ENCODE data around the gene MAB21L2.
A peak's percentile ranks its signal among the peaks of the same experiment; 100 is the strongest.
"Not testable (repeated sequence)": the region's sequence is repeated elsewhere in the genome, so short reads cannot be mapped to it uniquely, and the experiment has no call there.

MAB21L2 gene

DNA sequence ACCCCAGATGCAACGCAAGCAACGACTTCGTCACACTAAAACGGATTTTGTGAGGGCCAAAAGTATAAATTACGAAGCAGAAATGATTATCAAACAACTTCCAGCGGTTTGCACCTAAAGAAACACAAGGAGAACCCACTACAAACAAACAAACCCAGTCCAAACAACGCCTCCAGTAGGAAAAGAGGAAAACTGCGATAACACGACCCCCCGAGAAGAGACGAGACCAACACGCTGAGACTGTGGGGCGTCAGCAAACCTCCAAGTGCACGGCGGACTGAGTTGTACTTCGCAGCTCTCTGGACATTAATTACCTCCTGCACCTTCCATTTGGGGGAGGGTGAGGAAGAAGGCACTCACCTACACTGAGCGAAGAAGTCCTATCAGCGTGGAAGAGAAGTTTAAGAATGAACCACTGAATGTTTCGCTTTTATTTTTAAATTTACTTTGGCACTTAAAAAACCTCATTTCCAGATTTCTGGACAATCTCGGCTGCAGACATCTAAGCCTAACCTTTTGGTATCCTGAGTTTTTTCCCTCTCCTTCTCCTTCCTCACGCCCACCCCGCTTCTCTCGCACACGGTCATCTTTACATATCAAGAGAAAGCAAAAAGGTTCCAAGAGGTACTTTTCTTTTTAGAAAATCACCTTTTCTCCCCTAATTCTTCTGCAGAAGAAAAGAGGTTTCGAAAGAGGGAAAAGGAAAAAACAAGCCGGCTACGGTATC is at the start of gene MAB21L2:
MAB21L2 (plus strand) TSS at position 6 of the 727 bp plus-strand sequence. CDS start 879 bp downstream, outside the sequence.
- DNase-seq: peak; percentile 26

- DNase-seq: no peak
Measured at GRCh38 chr4:150533673-150534072, 48.3 kb upstream of the MAB21L2 start.

DNA sequence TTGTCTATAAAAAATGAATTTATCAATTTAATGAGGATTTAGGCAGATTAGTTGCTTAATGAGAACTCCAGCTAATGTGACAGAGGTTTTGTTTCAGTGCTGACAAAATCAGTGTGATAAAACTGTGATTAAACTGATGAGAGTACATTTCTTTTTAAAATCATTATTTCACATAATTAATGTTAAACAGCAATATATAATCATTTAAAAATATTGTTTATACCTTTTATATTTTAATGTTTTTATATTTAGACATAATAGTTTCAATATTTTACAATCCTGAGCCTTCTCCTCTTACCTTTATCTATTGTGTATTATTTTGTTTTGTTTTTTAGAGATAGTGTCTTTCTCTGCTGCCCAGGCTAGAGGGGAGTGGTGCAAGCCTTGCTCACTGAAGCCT is 47.1 kb upstream of the MAB21L2 start:
- no peak for DNase-seq

DNA sequence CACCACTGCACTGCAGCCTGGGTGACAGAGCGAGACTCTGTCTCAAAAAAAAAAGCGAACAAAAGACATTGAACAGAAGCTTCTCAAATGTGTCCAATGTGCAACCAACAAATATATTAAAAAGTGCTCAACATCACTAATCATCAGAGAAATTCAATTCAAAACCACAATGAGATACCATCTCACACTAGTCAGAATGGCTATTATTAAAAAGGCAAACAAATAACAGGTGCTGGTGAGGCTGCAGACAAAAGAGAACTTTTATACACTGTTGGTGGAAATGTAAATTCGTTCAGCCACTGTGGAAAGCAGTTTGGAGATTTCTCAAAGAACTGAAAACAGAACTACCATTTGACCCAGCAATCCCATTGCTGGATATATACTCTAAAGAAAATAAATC is 44.0 kb upstream of the MAB21L2 start:
- not testable (repeated sequence) for DNase-seq

DNA sequence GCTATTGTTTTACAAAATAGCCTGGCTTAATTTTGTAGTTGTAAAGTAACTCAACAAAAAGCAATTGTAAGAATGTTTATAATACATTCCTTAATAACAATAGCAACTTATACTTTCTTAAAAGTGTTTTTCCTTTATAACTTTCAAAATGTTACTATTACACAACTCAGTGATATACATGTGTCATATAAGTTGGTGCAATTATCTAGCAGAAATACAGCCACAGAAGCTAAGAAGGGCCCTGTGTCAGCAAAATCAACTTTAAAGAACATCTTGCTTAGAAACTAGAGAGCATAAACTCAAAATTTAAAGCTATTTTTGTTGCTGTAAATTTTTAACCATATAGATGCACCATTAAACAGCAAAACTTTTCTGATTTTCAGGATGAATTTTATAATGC is 41.4 kb upstream of the MAB21L2 start:
- DNase-seq: no peak

DNA sequence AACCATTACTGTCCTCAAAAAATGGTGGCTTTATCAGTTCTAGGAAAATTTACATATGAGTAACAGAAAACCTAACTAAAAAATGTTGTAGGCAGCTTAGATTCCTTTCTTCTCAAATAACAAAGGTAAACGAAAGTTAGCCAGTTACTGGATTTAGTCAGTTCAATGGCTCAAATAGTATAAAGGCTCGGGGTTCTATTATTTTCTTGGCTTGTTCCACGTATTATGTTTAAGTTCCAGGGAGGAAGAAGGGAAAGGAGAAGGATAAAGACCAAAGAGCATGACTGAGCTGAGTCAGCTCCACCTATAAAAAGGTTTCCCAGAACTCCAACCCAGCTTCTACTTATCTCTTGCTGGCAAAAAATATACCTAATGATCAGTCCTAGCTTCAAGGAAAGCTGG is 41.0 kb upstream of the MAB21L2 start:
- DNase-seq: no peak

- no peak for DNase-seq
Measured at GRCh38 chr4:150541681-150542080, 40.3 kb upstream of the MAB21L2 start.

DNA sequence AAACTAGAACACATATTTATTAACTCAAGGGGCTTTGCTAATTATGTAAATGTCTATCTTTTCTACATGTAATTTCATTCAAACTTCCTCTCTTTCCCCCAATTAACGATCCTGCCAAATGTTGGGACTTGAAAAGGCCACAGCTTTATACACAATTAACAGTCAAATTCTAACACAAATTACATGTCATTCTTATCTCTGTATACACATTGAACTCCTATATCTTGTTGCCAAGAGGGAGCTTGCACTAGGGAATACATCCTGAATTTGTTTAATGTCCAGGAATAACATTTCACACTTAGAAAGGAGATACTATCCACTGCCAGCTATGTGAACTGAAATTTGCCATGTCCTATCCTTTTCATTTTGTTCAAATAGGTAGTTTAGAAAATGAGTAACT is 38.9 kb upstream of the MAB21L2 start:
- DNase-seq: no peak

GRCh38 chr4:150546286-150546685 is 35.7 kb upstream of the MAB21L2 start:
- no peak for DNase-seq

DNA sequence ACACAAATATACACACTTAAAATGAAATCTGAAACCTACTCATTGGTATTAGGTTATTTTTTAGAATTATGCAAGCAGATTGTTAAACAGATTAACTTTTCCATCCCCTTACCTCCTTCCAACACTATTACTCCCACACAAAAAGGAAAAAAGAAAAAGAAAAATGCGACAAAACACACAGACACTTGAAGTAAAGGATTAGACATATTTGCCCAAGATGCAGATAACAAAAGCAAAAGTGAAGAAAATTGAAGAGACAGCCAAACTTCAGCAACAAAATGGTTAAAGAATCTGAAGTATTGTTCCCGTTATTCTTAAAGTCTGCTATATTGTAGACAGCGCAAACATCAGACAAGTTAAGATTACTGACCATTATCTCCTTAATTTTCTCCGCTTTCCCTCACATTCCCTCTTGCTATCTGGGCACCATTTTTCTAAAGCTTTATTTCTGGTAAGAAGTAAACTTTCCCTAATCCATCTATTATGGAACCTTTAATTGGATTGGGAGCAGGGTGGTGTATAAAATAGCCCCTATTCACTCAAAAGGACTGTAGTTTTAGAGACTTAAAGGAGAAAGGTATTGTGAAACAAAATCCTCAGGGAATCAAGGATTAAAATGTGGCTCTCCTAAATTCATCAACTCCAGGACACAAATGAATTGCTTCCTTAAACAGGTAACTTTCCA is 34.7 kb upstream of the MAB21L2 start:
- DNase-seq: no peak

DNA sequence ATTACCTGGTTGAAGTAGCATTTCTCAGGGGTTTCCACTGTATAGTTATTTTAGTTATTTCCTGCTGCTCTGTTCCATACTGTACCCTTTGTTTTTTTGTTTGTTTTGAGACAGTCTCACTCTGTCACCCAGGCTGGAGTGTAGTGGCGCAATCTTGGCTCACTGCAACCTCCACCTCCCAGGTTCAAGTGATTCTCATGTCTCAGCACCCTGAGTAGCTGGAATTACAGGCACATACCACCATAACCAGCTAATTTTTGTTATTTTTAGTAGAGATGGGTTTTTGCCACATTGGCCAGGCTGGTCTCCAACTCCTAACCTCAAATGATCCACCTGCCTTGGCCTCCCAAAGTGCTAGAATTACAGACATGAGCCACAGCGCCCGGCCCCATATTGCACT is 24.1 kb upstream of the MAB21L2 start:
- not testable (repeated sequence) for DNase-seq

DNA sequence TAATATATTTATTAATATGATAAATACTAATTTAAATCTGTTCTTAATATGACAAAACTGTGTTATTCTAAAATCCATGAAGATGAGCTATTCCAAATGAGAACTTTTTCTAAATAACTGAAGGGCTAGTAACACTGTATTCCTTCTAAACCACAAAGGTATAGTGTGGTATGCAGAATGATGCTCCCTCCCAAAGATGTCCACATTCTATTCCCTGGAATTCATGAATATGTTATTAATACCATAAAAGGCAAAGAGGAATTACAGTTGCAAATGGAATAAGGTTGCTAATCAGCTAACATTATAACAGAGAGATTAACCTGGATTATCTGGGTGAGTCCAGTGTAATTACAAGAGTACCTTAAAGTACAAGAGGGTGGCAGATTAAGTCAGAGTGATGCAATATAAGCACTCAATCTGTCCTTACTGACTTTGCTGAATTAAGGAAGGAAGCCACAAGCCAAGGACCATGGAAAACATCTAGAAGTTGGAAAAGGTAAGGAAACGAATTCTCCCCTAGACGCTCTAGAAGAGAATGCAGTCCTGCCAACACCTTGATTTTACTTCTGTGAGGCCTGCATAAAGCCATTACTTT is 20.7 kb upstream of the MAB21L2 start:
- no peak for DNase-seq

- DNase-seq: no peak
Measured at GRCh38 chr4:150562250-150562649, 19.7 kb upstream of the MAB21L2 start.

- no peak for DNase-seq
Measured at GRCh38 chr4:150562751-150563150, 19.2 kb upstream of the MAB21L2 start.

- DNase-seq: not testable (repeated sequence)
Measured at GRCh38 chr4:150564967-150565366, 17.0 kb upstream of the MAB21L2 start.

- no peak for DNase-seq
Measured at GRCh38 chr4:150567070-150567469, 14.9 kb upstream of the MAB21L2 start.

DNA sequence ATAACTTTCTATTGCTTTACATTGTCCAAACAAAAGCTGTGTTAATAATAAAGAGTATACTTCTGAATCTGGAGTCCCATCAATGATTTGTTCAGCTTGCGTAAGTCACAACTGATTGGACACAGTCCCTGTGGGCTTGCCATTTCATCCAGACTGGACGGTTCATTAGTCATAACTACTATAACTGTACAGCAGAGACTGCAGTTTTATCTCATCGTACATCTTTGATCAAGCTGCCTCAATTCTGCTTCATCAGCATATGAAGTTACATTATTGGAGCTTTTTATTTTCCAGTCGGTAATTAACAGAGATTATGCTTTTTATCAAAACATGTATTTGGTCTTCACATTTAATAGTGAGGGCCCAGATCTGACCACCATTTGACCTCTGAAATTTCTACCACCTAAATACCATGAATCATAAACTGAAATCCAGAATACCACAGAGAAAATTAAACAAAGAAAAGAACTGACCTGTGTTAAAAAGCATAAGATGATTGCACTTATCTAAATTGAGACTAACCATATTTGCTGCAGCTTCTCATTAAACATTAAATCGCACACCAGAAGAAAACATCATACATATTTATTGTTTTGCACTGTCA is 12.5 kb upstream of the MAB21L2 start:
- DNase-seq: peak; percentile 41

DNA sequence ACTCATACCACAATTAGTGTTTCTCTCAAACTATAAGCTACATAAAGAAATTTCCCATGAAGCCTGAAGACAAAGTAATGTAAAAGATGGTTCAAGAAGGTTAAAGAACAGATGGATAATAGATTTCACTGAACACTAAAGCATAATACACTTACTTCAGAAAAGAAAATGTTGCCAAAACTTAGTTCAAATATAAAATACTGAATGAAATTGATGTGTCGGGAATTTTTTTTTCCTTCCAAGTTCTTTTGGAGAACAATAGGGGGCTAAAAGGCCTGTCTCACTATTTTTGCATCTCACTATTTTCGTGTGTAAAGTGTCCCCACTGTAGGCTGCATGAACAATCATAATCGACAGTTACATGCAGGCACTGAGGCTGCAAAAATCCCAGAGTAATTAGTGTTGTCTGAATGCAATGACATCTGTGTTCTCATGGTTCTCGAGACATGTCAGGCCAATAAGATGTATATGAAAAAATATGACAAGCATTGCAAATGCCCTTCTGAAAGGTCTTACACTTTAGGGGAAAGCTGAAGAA is 11.9 kb upstream of the MAB21L2 start:
- DNase-seq: no peak

GRCh38 chr4:150570862-150571261 is 11.1 kb upstream of the MAB21L2 start:
- DNase-seq: no peak

DNA sequence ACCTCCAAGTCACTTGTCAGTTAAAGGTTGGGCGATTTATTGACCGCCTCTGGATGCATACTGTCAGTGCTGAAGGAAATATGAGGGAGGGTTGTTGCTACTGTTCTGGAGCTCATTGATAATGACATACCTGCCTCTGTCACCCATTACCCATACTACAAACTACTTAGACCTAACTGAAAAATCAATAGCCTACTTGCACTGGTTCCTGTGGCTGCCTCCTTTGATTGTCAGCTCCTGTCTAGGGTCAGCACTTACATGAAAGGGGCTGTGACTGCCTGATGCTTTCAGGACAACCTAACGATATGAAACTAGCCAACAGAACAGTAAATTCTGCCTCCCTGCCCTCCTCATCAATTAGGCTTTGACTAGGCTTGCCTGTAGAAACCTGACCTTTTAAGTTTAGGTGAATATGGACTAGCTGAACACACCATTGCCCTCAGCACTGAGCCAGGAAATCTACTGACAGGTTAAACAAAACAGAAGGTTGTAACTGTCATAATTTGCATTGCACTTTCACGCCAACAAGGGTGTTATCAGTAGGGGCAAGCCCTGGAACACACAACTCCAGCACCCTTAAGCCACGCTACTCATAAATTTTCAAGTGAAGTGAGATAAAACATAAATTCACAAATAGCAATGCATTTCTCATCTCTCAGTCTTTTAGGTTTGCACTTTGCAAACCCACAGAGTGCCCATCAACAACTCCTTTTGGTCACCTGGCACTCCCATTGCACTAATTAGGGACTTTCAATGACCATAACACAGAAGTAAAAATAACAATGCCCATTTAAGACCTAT is 9.0 kb upstream of the MAB21L2 start:
- no peak for DNase-seq

DNA sequence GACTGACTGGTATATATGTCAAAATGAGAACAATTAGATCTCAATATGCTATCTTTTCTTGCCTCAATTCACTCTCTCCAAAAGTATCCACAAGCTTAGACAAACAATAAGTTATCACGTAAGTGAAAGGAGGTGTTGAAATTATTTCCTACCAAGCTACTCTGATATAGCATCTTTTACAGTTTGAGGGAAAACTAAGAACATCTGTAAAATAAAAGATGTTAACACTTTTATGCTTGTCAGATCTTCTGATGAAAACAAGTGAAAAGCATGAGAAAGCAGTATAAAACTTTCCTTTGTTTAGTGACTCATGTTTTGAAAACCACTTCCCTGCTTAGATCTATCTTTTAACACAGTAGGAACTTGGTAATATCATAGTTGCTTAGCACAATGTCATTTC is 8.4 kb upstream of the MAB21L2 start:
- peak; percentile 55 for DNase-seq

DNA sequence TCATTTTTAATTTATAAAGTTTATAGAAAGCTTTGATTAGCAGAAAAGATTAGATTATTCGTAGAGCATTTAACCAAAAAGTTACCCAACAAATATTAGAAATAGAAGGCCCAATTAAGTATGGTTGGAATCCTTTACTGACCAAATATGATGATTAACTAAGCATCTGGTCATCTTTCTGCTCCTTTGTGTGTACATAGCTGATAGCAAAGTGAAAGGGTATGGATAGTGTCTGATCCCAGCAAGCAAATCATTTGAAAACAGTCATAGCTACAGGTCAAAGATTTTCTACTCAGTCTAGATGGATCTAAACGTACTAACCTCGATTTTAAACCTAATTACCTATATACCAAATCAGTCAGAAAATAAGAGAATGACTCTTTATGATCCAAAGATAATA is 7.3 kb upstream of the MAB21L2 start:
- no peak for DNase-seq

DNA sequence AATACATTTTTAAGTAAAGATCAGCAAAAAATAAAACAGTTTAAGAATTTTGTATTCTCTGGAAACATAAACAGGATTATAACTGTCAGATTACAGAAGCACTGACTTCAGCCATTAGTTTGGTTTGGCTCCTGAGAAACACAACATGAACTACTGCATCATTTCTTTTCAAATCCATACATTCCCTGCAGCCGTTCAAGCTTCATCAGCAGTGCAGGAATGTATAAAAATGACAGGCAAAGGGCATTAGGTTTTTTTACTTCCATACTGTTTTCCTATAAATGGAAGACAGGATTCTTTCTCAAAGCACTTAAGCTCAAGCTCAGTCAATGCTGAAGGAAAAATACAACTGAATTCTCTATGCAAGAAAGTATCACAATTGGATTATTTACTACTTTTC is 4.2 kb upstream of the MAB21L2 start:
- no peak for DNase-seq
